GM12878 (cell line): ENCODE results near the gene TBX4. TPM values are rescaled to one million over a fixed set of nuclear protein-coding genes. Genes with fewer than 3 reads are reported as not detected.

ENCODE experiments used
- ATAC-seq: fragments of 200-7000 bp; cut with Tn5 transposase; 3 replicates; pipeline ENCODE4 v1.9.1; 2020; ENCODE audit warnings: mild to moderate bottlenecking, moderate library complexity
- BruUV-seq: library from RNA; stranded (reverse); fragments of 400-500 nt; replicated peaks from 2 replicates; lab custom pipeline; 2021; lab: Mats Ljungman, UMichigan
- CTCF ChIA-PET: fragments of 300-600 bp; sonication (Branson Sonifier 250); formaldehyde crosslinking; extraction: SDS; loops from one replicate; lab custom pipeline; 2021; ENCODE audit warnings: inconsistent platforms; lab: Yijun Ruan, JAX
- POLR2A ChIA-PET: fragments of 350-600 bp; formaldehyde crosslinking; extraction: SDS; loops from one replicate; lab custom pipeline; 2021; ENCODE audit warnings: inconsistent platforms; lab: Charles Lee
- RAD21 ChIA-PET: fragments of 300-600 bp; sonication (Branson Sonifier 250); formaldehyde crosslinking; loops from one replicate; lab custom pipeline; 2023; ENCODE audit warnings: antibody characterized with exemption; ENCODE audit not compliant: unreplicated experiment; lab: Charles Lee
- SMC1A ChIA-PET: fragments of 300-600 bp; sonication (Branson Sonifier 250); formaldehyde crosslinking; loops from one replicate; lab custom pipeline; 2023; ENCODE audit not compliant: unreplicated experiment, uncharacterized antibody; lab: Charles Lee
- DNase-seq: peaks from one replicate; pipeline ENCODE4 v3.0.0-alpha.2; 2011; ENCODE audit warnings: low read depth, low spot score
- FAIRE-seq: peaks from 3 replicates; lab custom pipeline; 2011; peaks lifted over from hg19 to GRCh38; lab: Jason Lieb, UNC
- H2AFZ ChIP-seq: 2 replicates; pipeline ENCODE4 v1.6.0; 2011; ENCODE audit warnings: low read depth, low read length, control low read depth; ENCODE audit not compliant: control insufficient read depth
- H3K27ac ChIP-seq: 2 replicates; pipeline ENCODE4 v1.5.1; 2011; ENCODE audit warnings: control low read depth; ENCODE audit not compliant: control insufficient read depth, insufficient read depth
- H3K27me3 ChIP-seq, 2 experiments: replicated peaks in 1 of 2; 2 replicates each; pipeline versions ENCODE4 v1.6.0 to v1.6.1; 2011; ENCODE audit warnings: low read length in 1 of 2; ENCODE audit not compliant: control insufficient read depth in 2 of 2, insufficient read depth in 2 of 2
- H3K36me3 ChIP-seq, 2 experiments: 2 replicates each; pipeline ENCODE4 v1.5.1; 2011; ENCODE audit warnings: low read length in 1 of 2; ENCODE audit not compliant: control insufficient read depth in 2 of 2, insufficient read depth in 2 of 2
- H3K4me1 ChIP-seq: 2 replicates; pipeline ENCODE4 v1.6.1; 2011; ENCODE audit warnings: mild to moderate bottlenecking, low read length, moderate library complexity, mixed read lengths; ENCODE audit not compliant: control insufficient read depth, insufficient read depth
- H3K4me2 ChIP-seq: 2 replicates; pipeline ENCODE4 v1.6.0; 2011; ENCODE audit warnings: control low read depth; ENCODE audit not compliant: control insufficient read depth, insufficient read depth
- H3K4me3 ChIP-seq: fragments of 200-600 bp; sonication (generic); 2 replicates; pipeline ENCODE4 v1.5.1; 2016
- H3K79me2 ChIP-seq: 2 replicates; pipeline ENCODE4 v1.6.0; 2011; ENCODE audit warnings: low read length; ENCODE audit not compliant: control insufficient read depth, insufficient read depth
- H3K9ac ChIP-seq: 2 replicates; pipeline ENCODE4 v1.8.0; 2011; ENCODE audit warnings: low read length, control low read depth, mixed read lengths; ENCODE audit not compliant: control insufficient read depth, insufficient read depth
- H3K9me3 ChIP-seq: replicated peaks from 3 replicates; pipeline ENCODE4 v1.5.1; 2011; ENCODE audit warnings: mild to moderate bottlenecking, low read length; ENCODE audit not compliant: control insufficient read depth, insufficient read depth
- H4K20me1 ChIP-seq: 2 replicates; pipeline ENCODE4 v1.6.0; 2011; ENCODE audit not compliant: control insufficient read depth, insufficient read depth
- KAT2A ChIP-seq: conservative IDR thresholded peaks from 2 replicates; pipeline ENCODE4 v1.6.1; 2011; ENCODE audit warnings: low read depth, low read length; ENCODE audit not compliant: control insufficient read depth
- MTA3 ChIP-seq: IDR thresholded peaks from 2 replicates; pipeline ENCODE4 v1.6.1; 2012; ENCODE audit warnings: low read length, inconsistent platforms, borderline replicate concordance
- NFXL1 ChIP-seq: fragments of 450-650 bp; IDR thresholded peaks from 2 replicates; pipeline ENCODE4 v1.6.1; 2017; ENCODE audit warnings: antibody characterized with exemption, mild to moderate bottlenecking, borderline replicate concordance
- WGBS: methylation state at CpG from one replicate; pipeline ENCODE4 v1.1.6; 2016; ENCODE audit warnings: low lambda C conversion rate; ENCODE audit not compliant: insufficient replicate concordance, insufficient coverage; ENCODE audit errors: missing lambda C conversion rate; 5-methylcytosine and 5-hydroxymethylcytosine counted together
- in situ Hi-C: fragments of 300-500 bp; cut with MboI; formaldehyde crosslinking; loops from 9 replicates; pipeline ENCODE4 v1.14.3; 2018; ENCODE audit warnings: mixed read lengths
- intact Hi-C: fragments of 100-400 bp; cut with micrococcal nuclease; formaldehyde crosslinking; loops from one replicate; pipeline ENCODE4 v1.14.2; 2022; ENCODE audit not compliant: unreplicated experiment
- polyA plus RNA-seq, 11 experiments: library from polyadenylated mRNA; depleted of rRNA in 4 of 11; unstranded in 6 of 11; stranded (reverse) in 5 of 11; fragments of >200 nt; fragmentation: Nextera tagmentation in 4 of 11; fragmentation: Illumina TruSeq in 1 of 11; extraction: Ambion mirVana in 4 of 11; extraction: Trizol in 1 of 11; gene quantifications; 1 replicate in 1 of 11; 2 replicates in 10 of 11; pipeline versions ENCODE4 v1.2.1 to v1.2.3, GENCODE V29; 2011 to 2016; ENCODE audit warnings: inconsistent platforms in 2 of 11, missing spikeins in 2 of 11, low read depth in 1 of 11
- total RNA-seq, 4 experiments: library from RNA; depleted of rRNA in 3 of 4; stranded (reverse); fragments of >200 nt in 3 of 4; fragmentation: Illumina TruSeq in 1 of 4; extraction: Trizol in 1 of 4; gene quantifications; 2 replicates each; pipeline versions ENCODE4 v1.2.1 to v1.2.3, GENCODE V29; 2013 to 2021

Gene TBX4
- total and polyA plus RNA-seq, 10 of the 15 experiments (the other 5 are each of a cell fraction or from before 2014, with no cell fraction given): 0.01 TPM; not detected in 9

DNA sequence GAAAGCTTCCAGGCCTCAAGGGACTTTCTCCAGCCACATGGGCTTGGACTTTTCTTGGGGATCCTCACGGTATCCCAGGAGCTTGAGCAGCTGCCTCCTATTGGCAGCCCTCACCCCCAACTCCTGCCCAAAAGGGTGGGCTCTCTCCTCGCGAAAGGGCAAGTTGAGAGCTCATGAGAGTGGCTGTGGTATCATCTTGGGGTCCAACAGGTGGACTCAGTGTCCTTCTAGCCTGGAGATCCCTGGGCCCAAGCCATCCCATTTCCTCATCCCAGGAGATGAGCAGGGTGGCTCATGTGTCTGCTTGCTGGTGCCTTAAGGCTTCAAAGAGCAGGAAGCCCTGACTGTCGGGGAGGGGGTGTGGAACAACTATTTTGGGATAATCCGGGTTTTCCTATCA, 17.7 kb downstream of the TBX4 start:
- ChIA-PET CTCF (no interaction called here), POLR2A (no interaction called here), SMC1A (no interaction called here), RAD21 (no interaction called here)
- in situ Hi-C loops (no loop called here), intact Hi-C loops (no loop called here)
- ATAC-seq (no peak), FAIRE-seq (no peak), DNase-seq (no peak)
- Histone ChIP-seq H3K4me2 (no peak overlapping the region), H3K9ac (no peak overlapping the region), H3K9me3 (no peaks in the 10 kb centered on the region), H2AFZ (no peak overlapping the region), H3K4me3 (no peak overlapping the region), H3K27me3 (peaks cover 2 to 5% of the 10 kb centered on the region in 2 experiments; a peak in 2 of 4 replicates), H4K20me1 (no peaks in the 10 kb centered on the region), H3K79me2 (no peaks in the 10 kb centered on the region), H3K36me3 (no peaks in the 10 kb centered on the region), H3K27ac (no peak overlapping the region), H3K4me1 (no peaks in the 10 kb centered on the region)
- BruUV-seq: no TSS peak
- WGBS: 33% methylated on average over 5 of the region's 5 CpGs
- no peak for TF ChIP-seq KAT2A
- peak; percentile 7; the same call in 1 of the 2 replicates for TF ChIP-seq NFXL1

GRCh38 chr17:61470530-61471136, 18.4 kb downstream of the TBX4 start:
- 59% methylated on average over 11 of the region's 11 CpGs for WGBS
- H3K79me2 ChIP-seq: no peaks in the 10 kb centered on the region
- DNase-seq: no peak
- H3K9me3 ChIP-seq: no peaks in the 10 kb centered on the region
- H3K27me3 ChIP-seq: peaks cover 2 to 5% of the 10 kb centered on the region in 2 experiments; a peak in 2 of 4 replicates
- no TSS peak for BruUV-seq
- H3K36me3 ChIP-seq: no peaks in the 10 kb centered on the region
- RAD21 ChIA-PET: no interaction called here
- intact Hi-C loops (no loop called here), in situ Hi-C loops (no loop called here)
- POLR2A ChIA-PET: interaction anchor here (0.6 to 0.7 kb wide), 2 partner anchors 344 to 664 kb away, joined by 3 to 4 read pairs; no protein-coding TSS in a partner anchor
- no peak overlapping the region for H2AFZ ChIP-seq
- no peak for ATAC-seq
- H3K4me1 ChIP-seq: no peaks in the 10 kb centered on the region
- no peaks in the 10 kb centered on the region for H4K20me1 ChIP-seq
- no peak for FAIRE-seq
- no peak overlapping the region for H3K27ac ChIP-seq
- H3K4me2 ChIP-seq: no peak overlapping the region
- H3K9ac ChIP-seq: no peak overlapping the region
- no peak overlapping the region for H3K4me3 ChIP-seq
- CTCF ChIA-PET: no interaction called here
- SMC1A ChIA-PET: no interaction called here
- no peak for TF ChIP-seq MTA3
- peak; percentile 13; the same call in 1 of the 2 replicates for TF ChIP-seq NFXL1
- TF ChIP-seq, all 136 proteins: peak for 1
